Endothelial cell of umbilical vein (primary cell): Measurements from ENCODE around the gene RAC3. TPM values are rescaled to one million over a fixed set of nuclear protein-coding genes. Genes with fewer than 3 reads are reported as not detected.

Experiments used
- BruUV-seq: library from RNA; stranded (reverse); fragments of 400-500 nt; replicated peaks from 2 replicates; lab custom pipeline; 2021; lab: Mats Ljungman, UMichigan
- CTCF ChIA-PET: fragments of 300-600, 350-600 bp; sonication (Branson Sonifier 250); formaldehyde crosslinking; loops from one replicate; lab custom pipeline; 2021; ENCODE audit warnings: antibody characterized with exemption, inconsistent platforms; lab: Charles Lee
- POLR2A ChIA-PET: fragments of 300-600, 350-600 bp; sonication (Branson Sonifier 250); formaldehyde crosslinking; loops from one replicate; lab custom pipeline; 2021; ENCODE audit warnings: antibody characterized with exemption, inconsistent platforms; lab: Charles Lee
- DNase-seq: peaks from one replicate; pipeline ENCODE4 v3.0.0-alpha.2; 2011; ENCODE audit warnings: low read depth, low spot score
- FAIRE-seq: peaks from 2 replicates; lab custom pipeline; 2011; peaks lifted over from hg19 to GRCh38; lab: Jason Lieb, UNC
- H2AFZ ChIP-seq: 2 replicates; pipeline ENCODE4 v1.6.0; 2012; ENCODE audit warnings: low read depth, low read length, control low read depth, inconsistent platforms
- H3K27ac ChIP-seq: 2 replicates; pipeline ENCODE4 v1.5.1; 2011; ENCODE audit warnings: low read depth, mild to moderate bottlenecking, control low read depth, low read length, moderate library complexity; ENCODE audit not compliant: insufficient read depth
- H3K27me3 ChIP-seq, 2 experiments: 2 replicates each; pipeline versions ENCODE4 v1.6.0 to v1.6.1; 2011; ENCODE audit warnings: low read length in 2 of 2, mixed read lengths in 1 of 2; ENCODE audit not compliant: control insufficient read depth in 2 of 2, insufficient read depth in 2 of 2
- H3K36me3 ChIP-seq, 2 experiments: 2 replicates in 1 of 2; 3 replicates in 1 of 2; pipeline ENCODE4 v1.5.1; 2011; ENCODE audit warnings: low read length in 2 of 2, mild to moderate bottlenecking in 1 of 2, moderate library complexity in 1 of 2; ENCODE audit not compliant: control insufficient read depth in 2 of 2, insufficient read depth in 2 of 2; ENCODE audit errors: extremely low read depth in 1 of 2
- H3K4me1 ChIP-seq: 3 replicates; pipeline ENCODE4 v1.5.1; 2011; ENCODE audit warnings: mild to moderate bottlenecking, low read length; ENCODE audit not compliant: control insufficient read depth, insufficient read depth; ENCODE audit errors: extremely low read depth
- H3K4me2 ChIP-seq: 2 replicates; pipeline ENCODE4 v1.6.1; 2011; ENCODE audit warnings: low read length, control low read depth, mixed read lengths; ENCODE audit not compliant: insufficient read depth
- H3K4me3 ChIP-seq, 3 experiments: fragments of 200-600 bp in 1 of 3; sonication (generic), shearing (Covaris generic) in 1 of 3; replicated peaks in 1 of 3; 2 replicates each; pipeline ENCODE4 v1.5.1; 2011 to 2016; ENCODE audit warnings: control low read depth in 3 of 3, low read length in 3 of 3, mild to moderate bottlenecking in 2 of 3, inconsistent platforms in 1 of 3, low read depth in 1 of 3, moderate library complexity in 1 of 3; ENCODE audit not compliant: insufficient read depth in 1 of 3
- H3K79me2 ChIP-seq: 2 replicates; pipeline ENCODE4 v1.6.0; 2012; ENCODE audit warnings: low read length, inconsistent platforms; ENCODE audit not compliant: control insufficient read depth, insufficient read depth
- H3K9ac ChIP-seq: replicated peaks from 2 replicates; pipeline ENCODE3; 2011; ENCODE audit warnings: low read length, control low read depth; ENCODE audit not compliant: insufficient read depth; ENCODE audit errors: extremely low read depth
- H3K9me1 ChIP-seq: replicated peaks from 3 replicates; pipeline ENCODE4 v1.6.0; 2011; ENCODE audit warnings: mild to moderate bottlenecking, low read length; ENCODE audit not compliant: control insufficient read depth, insufficient read depth; ENCODE audit errors: extremely low read depth
- H3K9me3 ChIP-seq: replicated peaks from 2 replicates; pipeline ENCODE4 v1.5.1; 2012; ENCODE audit warnings: low read length, inconsistent platforms; ENCODE audit not compliant: control insufficient read depth, insufficient read depth
- H4K20me1 ChIP-seq: replicated peaks from 2 replicates; pipeline ENCODE3; 2011; ENCODE audit warnings: mild to moderate bottlenecking, low read length; ENCODE audit not compliant: control insufficient read depth, insufficient read depth; ENCODE audit errors: extremely low read depth
- CTCF ChIP-seq, 2 donors: IDR thresholded peaks; 1 replicate in 1 of 2; 2 replicates in 1 of 2; pipeline ENCODE4 v1.5.1; 2011; ENCODE audit warnings: low read length in 2 of 2, mild to moderate bottlenecking in 2 of 2, moderate library complexity in 2 of 2, control low read depth in 1 of 2, inconsistent platforms in 1 of 2, low read depth in 1 of 2; ENCODE audit not compliant: insufficient read depth in 1 of 2; ENCODE audit errors: extremely low read depth in 1 of 2
- FOS ChIP-seq: IDR thresholded peaks from 2 replicates; pipeline ENCODE4 v1.6.1; 2011; ENCODE audit warnings: mild to moderate bottlenecking, low read length, moderate library complexity, borderline replicate concordance; ENCODE audit not compliant: insufficient read depth
- GATA2 ChIP-seq: IDR thresholded peaks from 2 replicates; pipeline ENCODE4 v1.7.0; 2011; ENCODE audit warnings: low read depth, mild to moderate bottlenecking, moderate library complexity, mixed read lengths, low read length; ENCODE audit not compliant: insufficient read length, insufficient read depth
- POLR2A ChIP-seq: IDR thresholded peaks from 2 replicates; pipeline ENCODE4 v1.6.1; 2012; ENCODE audit warnings: low read depth, mild to moderate bottlenecking, control low read depth, low read length
- POLR2AphosphoS5 ChIP-seq: IDR thresholded peaks from 2 replicates; pipeline ENCODE4 v1.6.1; 2012; ENCODE audit warnings: low read depth, mild to moderate bottlenecking, control low read depth, low read length, moderate library complexity; ENCODE audit not compliant: insufficient read depth
- dilution Hi-C: fragments of 300-500 bp; cut with MboI; formaldehyde crosslinking; loops from one replicate; pipeline ENCODE4 v1.15.0; 2019; ENCODE audit warnings: low sequenced_read_pairs; ENCODE audit not compliant: extremely low pct_ligation_motif_present
- intact Hi-C: fragments of 100-400 bp; cut with micrococcal nuclease; formaldehyde crosslinking; loops from one replicate; pipeline ENCODE4 v1.10.0; 2022
- polyA plus RNA-seq, 4 experiments: library from polyadenylated mRNA; depleted of rRNA in 3 of 4; stranded (reverse) in 3 of 4; unstranded in 1 of 4; fragments of >200 nt; gene quantifications; 2 replicates each; pipeline versions ENCODE4 v1.2.1 to v1.2.3, GENCODE V29; 2011 to 2012; ENCODE audit warnings: missing spikeins in 1 of 4
- total RNA-seq: library from RNA; stranded (reverse); gene quantifications from 2 replicates; pipeline ENCODE4 v1.2.3, GENCODE V29; 2021
- TF ChIP-seq, protein P1 (sequence below): IDR thresholded peaks from 2 replicates; pipeline ENCODE4 v1.6.1; 2011; ENCODE audit not compliant: insufficient read depth, insufficient read length

RAC3 gene
- total and polyA plus RNA-seq, 2 donors (not counting 3 experiments of a cell fraction or from before 2014, with no cell fraction given) = 34.1 to 56.0 TPM

DNA sequence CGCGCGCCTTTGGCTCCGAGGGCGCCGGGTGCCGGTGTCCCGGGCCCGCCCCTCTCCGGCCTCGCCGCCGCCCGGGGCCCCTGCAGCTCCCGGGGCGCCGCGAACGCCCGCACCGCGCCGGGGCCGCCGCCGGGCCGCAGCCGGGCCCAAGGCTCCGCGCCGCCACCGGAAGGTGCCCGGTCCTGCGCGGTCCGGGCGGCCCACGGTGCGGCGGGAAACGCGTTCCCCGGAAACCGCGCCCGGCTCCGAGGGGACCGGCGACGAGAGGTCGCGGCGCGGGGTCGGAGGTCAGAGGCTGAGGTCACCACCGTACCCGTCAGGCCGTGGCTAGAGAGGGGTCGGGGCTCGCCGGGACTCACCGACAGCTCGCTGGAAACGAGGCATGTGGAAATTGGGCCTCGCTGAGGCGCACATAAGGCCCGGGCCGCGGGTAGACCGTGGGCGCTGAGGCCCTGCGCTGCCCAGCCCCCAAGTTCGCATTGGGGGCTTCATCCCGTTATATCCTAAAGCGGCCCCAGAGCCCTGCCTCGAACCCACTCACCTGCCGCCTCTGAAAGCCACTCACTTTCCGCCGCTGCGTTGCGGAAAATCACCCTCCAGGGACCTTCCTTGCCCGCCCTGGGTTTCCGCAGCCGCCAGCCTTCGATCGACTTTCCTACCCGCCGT, 34.3 kb downstream of the RAC3 start, which contains the start of gene DUS1L:
DUS1L (minus strand) TSS at position 167 of the 666 bp plus-strand sequence. CDS start 745 bp downstream, outside the sequence.
- ChIA-PET POLR2A (interaction anchor here (0.7 kb wide), 1 partner anchor 33 kb away, joined by 3 read pairs; no protein-coding TSS in a partner anchor), CTCF (interaction anchor here (1.1 kb wide), 1 partner anchor 35 kb away, joined by 3 read pairs; no protein-coding TSS in a partner anchor)
- no peaks in the 10 kb centered on the region for H4K20me1 ChIP-seq
- dilution Hi-C loops (no loop called here), intact Hi-C loops (no loop called here)
- H3K4me1 ChIP-seq = peaks cover 15% of the 10 kb centered on the region
- H3K4me2 ChIP-seq = peak within 1 kb of the TSS; percentile 78
- no TSS peak for BruUV-seq
- no peaks in the 10 kb centered on the region for H3K9me3 ChIP-seq
- peaks cover 14% of the 10 kb centered on the region for H3K79me2 ChIP-seq
- H3K9me1 ChIP-seq = no peaks in the 10 kb centered on the region
- H3K4me3 ChIP-seq = peak within 1 kb of the TSS; percentile 58 to 82 (median 76)
- FAIRE-seq = peak; percentile 15
- peaks cover 0 to 12% of the 10 kb centered on the region in 2 experiments for H3K36me3 ChIP-seq
- TF ChIP-seq POLR2AphosphoS5 = peak; percentile 38
- no peak for TF ChIP-seq FOS
- TF ChIP-seq POLR2A = peak; percentile 42
- TF ChIP-seq GATA2 = no peak
- TF ChIP-seq CTCF (IDR thresholded peaks at IDR 0.05; ENCODE audit: extremely low read depth in 1 of 2, insufficient read depth in 1 of 2, low read depth in 1 of 2, low read length in 2 of 2) = no peak
- TF ChIP-seq, protein P1, sequence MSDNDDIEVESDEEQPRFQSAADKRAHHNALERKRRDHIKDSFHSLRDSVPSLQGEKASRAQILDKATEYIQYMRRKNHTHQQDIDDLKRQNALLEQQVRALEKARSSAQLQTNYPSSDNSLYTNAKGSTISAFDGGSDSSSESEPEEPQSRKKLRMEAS = no peak
- no peaks in the 10 kb centered on the region for H3K27me3 ChIP-seq
- peak within 1 kb of the TSS; percentile 77 for H3K9ac ChIP-seq
- peak within 1 kb of the TSS; percentile 48 for H3K27ac ChIP-seq
- H2AFZ ChIP-seq = peak within 1 kb of the TSS; percentile 99
- peak; percentile 23 for DNase-seq
